ENCODE data around the gene ARID5B.
"Not testable (repeated sequence)": the region's sequence is repeated elsewhere in the genome, so short reads cannot be mapped to it uniquely, and the experiment has no call there.

Gene ARID5B

DNA sequence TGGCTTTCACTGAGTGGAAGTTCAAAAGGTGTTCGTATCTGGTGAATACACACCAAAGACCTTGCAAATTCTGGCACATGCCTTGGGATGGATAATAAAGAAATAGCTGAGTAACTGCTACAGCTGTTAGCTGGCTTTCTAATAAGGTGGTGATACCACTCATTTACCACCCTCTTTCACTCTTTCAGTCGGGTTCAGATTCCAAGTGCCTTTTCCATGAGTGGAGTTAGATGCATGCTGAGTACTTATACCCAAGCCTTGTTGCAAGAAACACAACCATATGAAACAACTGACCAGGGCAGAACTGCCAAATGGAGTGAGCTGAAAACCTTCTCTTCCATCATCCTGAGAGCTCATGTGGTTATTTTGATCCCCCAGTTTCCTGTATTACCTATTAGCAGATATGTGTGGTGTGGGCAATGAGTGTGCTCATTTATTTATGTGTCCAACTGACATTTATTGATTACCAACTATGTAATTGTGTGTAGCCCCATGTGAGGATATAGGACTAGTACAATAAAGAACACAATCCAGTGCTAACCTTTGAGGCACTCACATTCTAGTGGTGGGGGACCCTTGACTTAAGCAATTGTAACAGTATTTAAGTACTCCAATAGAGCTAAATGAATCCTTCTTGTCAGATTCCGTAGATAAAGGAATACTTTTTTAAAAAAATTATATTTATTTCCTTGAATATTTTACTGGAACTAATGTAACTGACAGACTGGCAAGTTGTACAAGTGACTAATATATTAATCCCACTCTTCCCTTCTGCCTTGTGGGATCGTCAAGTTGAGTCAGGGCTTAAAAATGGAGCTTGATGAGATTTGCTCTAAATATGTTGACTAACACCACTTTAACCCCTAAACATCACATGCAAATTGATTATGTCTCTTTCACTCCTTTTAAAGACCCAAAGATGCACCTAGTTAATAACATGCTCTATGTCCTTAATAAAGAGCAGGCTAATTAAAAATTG is 124.7 kb downstream of the ARID5B start:
- DNase-seq: no peak

DNA sequence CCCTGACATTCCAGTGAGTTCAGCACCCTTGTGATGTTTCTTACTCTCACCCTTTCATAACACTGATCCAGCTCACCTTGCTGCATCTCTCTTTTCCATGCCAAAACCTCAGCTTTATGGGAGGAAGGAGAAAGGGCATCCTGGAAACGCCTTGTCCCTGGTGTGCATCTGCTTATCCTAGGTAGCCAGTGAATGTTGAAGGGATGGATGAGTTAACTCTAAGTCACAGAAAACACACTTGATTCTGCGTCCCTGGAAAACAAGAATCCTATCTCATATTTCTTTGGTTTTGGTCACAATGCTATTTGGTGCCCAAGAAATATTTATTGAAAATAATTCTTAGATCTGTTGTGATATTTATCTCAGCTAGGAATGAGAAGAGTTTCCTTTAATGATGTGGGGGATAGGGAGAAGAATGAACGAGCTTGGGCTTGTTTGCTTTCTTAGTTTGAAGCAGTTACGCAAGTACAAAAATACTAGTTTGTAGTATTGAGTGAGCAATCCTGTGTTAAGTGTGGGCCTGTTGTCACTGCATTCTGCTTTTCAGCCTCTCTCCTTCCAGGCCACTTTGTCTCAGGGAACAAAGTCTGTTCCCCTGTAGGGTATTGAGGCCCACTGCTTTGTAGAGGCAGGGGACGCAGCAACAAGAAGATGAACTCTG is 126.5 kb downstream of the ARID5B start:
- no peak for DNase-seq

DNA sequence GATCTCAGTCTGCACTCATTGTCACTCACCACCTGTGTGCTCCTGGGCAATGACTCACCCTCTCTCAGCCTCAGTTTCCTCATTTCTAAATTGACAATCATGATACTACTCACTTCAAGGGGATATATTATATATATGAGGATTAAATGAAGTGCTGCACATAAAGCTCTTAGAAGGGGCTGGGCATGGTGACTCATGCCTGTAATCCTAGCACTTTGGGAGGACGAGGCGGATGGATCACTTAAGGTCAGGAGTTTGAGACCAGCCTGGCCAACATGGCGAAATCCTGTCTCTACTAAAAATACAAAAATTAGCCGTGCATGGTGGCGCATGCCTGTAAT is 127.0 kb downstream of the ARID5B start:
- DNase-seq: not testable (repeated sequence)

DNA sequence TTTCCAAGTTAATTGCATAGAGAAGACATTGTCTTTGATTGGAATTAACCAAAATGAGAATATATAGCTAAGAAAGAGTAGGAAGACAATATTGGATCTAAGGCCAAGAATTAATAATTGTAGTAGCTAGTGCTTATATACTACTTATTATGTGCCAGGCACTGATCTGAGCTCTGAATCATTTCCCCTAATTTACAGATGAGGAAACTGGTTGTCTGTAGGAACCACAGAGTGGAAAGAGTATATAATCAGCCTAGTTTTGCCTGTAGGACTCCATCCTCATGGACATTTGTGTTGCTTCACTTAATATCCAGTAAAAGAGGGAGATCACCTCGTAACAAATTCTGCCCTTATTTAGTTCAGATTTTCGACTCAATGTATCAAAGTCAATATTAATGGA is 127.9 kb downstream of the ARID5B start:
- no peak for DNase-seq

DNA sequence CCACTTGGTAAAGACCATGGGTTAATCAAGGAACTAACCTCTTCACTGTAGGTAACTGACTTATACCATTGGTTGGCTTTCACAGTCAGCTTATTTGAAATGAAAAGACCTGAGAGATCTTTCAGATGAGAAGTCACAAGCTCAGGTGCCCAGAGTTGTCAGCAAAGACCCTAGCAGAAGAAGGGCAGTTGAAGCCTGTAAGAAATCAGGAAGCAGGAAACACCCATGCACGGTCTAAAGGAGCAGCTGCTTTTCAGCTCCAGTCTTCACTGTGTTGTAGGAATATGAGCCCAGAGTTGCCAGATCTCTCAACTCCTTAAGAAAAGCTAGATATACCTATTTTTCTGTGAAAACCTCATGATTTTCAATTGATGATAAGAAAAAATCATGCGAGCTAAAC is 130.0 kb downstream of the ARID5B start:
- DNase-seq: no peak

DNA sequence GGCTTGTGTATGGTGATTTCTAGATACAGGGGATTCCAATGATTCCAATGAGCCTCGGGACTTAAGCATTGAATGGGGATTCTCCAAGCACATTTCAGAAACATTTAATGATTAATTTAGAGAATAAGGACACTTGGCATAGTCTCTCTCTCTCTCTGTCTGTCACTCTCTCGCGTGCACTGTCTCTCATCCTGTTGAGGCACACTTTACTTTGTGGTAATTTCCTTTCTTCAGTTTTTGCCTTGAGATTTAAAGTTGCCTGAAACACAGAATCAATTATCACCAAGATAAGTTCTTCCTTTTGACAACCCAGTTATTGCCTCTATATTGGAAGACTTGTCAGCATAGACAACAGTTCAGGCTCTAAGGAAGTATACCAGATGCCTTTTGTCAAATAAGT is 131.6 kb downstream of the ARID5B start:
- no peak for DNase-seq

DNA sequence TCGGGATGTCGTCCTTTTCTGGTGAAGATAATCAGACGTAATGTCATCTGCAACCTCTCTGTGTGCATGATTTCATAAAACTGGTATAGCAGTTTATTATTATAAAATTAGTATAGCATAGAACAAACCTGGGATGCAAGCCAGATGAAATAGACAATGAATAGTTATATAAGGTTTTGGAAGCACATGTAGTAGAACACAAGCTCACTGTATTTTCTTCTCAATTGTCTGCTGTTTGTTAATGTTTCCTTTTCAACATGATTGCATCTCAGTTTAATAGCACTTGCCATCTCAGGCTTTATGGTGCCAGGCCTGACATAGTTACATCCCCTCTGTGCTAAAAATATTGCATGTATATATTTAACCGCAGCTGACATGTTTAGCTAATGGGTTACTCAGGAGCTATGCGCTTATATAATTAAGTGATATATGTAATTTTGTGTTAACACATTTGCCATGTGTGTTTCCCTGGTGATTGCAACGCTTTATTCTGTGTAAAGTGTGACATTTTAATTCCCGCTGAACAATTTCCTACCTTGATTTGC is 132.7 kb downstream of the ARID5B start:
- DNase-seq: no peak

DNA sequence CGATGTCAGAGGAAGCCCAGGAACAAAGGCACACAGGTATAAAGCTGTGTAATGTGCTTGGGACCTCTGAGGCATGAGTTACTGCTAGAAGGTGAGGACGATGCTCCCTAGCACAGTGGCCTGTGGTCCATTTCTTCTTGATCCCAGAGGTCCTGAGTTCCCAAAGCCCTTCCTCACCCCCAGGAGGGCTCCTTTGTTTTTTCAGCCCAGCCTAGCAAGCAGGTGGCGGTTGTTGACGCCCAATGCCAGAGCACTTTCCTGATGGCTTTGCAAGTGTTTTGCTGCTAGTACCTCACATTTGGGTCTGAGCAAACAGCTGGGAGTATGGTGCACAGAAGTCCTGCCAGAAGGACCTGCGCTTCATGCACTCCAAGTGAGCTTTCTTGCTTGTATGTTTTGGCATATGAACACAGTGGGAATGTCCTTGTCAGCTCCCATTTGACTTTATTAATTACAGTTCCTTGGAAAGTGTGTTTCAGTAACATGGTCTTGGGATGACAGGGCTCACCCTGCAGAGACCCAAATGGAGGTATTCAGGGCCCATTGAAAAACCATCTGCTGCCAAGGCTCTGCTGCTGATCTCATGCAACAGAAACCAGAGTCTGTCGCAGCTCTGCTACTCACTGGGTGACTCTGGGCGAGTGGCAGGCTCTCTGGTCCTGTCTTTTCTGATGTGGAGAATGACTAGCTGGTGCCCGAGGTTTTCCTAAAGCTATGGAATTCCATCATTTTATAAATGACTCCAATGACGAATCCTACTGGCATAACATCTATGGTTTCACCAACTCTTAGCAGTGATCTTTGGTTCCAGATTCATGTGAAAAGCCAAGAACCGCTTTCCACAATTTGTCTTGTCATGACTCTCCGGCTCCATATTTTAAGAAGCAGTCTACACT is 134.9 kb downstream of the ARID5B start:
- no peak for DNase-seq

DNA sequence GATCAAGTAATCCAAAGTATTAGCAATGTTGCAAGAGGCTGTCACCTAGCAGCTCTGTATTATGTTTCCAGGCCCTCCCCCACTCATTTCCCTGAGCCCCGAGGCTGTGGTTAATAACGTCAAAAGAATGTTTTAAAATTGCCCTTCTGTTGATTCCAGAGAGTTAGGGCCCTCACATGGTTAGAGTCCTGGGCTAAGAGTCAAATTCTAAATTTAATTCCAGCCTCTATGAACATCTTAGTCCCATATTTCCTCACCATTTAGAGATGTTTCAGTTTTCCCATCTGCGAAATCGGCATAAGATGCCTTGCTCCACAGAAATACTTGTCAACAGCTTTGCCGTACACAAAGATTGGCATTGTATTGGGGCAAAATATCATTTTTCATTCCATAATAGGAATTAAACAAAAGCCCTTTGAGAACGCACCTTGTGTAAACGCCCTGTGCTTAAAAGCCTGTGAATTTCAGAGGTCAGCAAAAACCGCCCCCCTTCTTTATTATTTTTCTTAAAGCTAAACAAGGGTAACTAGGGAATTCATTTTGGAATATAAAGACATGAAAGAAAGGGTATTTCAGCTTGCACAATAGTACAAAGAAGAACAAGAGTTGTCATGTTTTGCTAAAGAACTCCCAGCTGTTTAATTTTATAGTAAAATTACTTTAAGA is 135.8 kb downstream of the ARID5B start:
- DNase-seq: no peak

DNA sequence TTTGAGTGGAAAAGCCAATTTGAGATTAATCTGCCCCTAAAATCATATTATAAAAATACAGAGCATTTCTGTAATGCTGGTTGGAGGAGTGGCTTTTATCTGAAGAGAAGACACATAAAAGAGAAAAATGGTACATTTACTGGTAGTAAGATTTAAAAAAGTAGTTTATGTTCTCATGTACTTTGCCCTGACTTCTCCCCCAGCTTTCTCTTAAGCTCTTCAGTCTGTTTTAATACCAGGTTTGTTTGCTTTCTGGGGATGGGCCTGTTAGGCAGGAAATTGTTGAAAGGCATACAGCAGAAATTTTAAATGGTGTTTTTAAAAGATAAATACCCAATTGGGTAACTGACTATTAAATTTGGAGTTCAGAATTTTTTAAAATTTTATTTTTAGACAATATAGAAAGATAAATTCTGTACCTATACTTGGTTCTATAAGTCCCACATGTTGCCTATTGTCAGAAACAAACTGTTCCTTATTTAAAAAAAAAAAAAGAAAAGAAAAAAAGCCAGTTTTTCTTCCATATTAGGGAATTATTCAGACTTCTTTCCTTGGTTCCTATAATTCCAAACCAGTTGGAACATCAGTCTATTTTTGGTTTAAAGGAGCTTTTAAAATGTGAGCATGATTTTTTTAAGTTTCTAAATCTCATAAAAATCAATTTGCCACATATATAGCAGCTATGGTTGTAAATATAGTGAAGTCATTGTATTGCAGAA is 136.6 kb downstream of the ARID5B start:
- no peak for DNase-seq

DNA sequence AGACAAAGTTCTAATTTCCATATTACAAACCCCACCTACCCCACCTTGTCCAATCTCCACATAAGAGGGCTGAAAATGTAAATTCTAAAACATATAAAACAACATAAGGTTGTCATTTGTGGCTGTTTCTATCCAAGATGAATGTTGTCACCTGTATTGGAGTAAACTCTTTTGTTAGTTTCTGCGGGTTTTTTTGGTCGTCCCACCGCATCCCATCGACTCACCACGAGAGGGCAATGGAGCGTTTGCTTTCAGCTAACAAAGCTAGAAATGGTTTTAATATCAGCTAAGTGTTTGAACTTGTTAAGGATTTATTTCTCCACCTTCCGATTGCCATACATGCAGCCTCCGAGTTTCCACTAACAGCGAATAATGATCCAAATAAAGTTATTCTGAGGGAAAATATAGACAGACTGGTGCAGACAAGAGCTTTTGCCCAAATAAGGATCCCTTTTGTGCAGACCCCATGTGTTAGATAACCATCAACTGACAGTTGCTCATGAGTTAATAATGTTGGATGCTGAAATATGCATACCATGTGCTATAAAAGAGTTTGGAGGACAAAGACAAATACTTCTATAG is 137.2 kb downstream of the ARID5B start:
- peak in 31 of 51 donors; percentile 3 to 77 (median 41) for DNase-seq

DNA sequence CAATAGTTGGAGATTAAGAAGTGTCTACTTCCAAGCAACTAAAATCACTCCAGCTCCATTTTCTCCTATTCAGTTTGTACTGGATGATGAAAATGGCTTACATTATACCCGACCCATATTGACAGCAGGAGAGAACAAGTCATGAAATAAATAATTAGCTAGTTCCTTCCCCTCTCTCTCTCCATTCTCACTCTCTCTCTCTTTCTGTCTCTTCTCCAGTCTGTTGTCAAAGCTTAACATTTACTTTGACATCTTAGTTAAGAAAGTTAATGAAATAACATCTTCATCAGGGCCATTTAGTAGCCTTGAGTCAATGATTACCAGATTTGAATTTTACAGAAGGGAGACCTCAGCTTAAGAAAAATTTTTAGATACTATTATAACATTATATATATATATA is 138.5 kb downstream of the ARID5B start:
- DNase-seq: no peak

DNA sequence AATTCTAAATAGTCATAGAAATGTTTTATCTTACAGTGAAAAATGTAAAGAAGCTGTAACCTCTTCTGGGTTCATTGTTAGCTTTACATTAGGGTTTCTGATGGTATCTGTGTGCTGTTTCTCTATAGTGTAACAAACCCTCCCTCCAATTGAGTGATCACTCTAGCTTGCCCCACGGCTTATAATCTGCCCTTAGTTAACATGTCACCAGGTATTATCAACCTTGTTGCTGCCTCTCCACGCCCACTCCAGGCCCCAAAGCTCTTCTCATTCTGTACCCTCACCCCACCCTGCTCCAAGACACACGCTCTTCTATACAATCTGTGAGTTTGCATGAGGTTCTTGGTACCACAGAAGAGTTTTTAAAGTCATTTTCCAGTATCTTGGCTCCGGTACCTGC is 139.4 kb downstream of the ARID5B start:
- no peak for DNase-seq

DNA sequence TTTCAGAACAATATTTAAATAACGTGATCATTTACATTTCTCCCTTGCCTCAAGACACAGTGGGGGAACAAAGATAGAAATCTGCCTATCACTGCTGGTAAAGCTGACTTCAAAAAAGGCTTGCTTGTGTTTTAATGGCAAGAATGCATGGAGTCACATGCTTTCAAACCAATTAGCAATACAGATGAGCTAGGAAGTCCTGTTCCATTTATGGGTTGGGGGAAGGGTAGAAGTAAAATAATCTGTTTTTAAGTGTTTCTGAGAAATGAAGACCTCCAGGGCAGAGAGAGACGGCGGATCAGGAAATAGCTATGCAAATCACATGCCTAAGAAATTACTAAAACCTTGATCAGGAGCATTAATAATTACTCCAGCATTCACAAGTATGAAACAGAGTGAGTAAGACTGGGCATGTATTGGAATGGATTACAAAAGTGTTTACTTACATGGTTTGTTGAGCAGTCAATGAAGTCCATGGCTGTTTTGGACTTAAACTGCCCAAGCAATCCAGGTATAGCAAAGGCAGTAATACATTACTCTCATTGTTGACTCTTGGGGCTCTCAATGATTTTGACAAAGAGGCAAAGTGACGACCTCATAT is 142.0 kb downstream of the ARID5B start:
- DNase-seq: no peak

DNA sequence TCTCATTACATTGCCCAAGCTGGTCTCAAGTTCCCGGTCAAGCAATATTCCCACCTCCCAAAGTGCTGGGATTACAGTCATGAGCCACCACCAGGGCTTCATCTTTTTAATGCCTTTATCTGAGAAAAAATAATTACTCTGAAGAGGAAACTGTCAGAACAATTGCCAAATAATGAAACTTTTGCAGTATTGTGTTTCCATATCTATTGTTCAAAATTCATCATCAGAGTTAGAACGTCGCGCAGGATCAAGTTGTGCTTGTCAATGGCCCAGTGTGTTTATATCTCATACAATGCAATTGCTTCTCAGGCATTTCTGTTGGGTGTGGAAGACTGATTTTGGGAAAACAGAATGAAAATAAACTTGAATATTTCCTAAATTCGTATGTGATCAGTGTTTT is 143.1 kb downstream of the ARID5B start:
- no peak for DNase-seq

DNA sequence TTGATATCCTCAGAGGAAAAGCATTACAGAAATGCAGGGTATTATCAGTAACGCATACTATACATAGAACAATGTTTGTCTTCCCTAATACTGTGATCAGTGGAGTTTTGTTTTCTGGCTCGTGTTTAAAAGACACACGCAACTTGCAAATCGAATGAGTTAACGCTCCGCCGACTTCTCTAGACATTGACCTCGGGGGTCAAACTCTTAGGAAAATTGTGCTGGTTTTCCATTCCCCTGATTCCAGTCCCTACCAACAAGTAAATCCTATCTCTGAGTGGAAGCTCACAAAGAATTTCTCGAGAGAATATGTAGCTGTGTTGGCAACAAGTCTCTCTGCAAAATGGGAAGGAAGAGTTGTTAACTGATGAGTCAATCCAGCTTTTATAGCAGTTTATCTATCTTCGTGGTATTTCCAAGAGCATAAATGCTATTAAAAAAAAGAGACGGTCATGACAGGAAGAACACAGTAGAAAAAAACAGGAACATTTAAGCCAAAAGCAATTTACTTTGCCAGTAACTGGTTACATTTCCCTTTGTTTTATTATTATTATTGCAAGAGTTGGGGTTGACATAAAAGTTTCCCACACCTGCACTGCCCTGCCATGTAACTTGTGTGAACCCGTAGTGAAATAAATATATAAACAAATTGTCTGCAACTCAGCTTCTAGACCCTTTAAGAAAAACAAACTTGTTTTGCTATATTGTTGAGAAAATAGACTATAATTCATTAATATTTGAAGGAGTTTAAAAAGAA is 144.4 kb downstream of the ARID5B start:
- no peak for DNase-seq

DNA sequence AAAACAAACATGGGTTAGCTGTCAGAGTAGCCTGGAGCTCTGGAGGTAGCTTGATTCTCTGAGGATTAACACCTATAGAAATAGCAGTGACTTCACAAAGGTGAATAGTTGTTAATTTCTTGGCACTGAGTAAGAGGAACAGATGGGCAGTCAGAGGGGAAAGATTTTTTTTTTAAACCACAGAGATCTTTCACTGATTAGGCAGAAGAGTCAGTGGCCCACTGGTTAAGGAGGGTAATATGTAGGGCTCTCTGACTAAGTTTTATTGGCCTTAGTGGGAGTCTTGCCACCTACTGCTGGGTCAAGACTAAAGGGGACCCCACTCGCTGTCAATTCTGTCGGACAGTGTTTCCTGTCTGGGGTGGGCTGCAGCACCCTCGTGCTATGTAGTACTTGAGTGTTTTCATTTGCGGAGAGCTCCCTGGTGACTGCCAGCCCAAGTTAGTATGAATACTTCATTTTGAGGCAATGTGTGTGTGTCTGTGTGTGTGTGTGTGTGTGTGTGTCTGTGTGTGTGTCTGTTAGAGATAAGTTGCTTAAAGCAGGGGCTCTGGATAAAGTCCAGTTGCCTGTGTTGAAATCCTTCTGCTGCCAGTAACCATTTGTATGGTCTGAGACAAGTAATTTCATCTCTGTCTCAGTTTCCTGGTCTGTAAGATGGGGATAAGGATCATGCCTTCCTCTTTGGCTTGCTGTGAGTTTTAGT is 145.2 kb downstream of the ARID5B start:
- peak in 2 of 51 donors; percentile 5 to 19 for DNase-seq

Measured in hypothalamus (tissue), 51 donors.